GM19468 (cell line): ENCODE results near the gene CIDEB.
A peak's percentile ranks its signal among the peaks of the same experiment; 100 is the strongest.

Experiments
- ATAC-seq: cut with Tn5 transposase; IDR thresholded peaks from one replicate; pipeline ENCODE4 v1.9.1; 2021; ENCODE audit warnings: mild to moderate bottlenecking, moderate library complexity, moderate number of reproducible peaks; ENCODE audit not compliant: unreplicated experiment; ENCODE audit errors: extremely low read depth

Gene CIDEB

GRCh38 chr14:24272467-24272866 is 35.3 kb downstream of the CIDEB start:
- no peak for ATAC-seq

GRCh38 chr14:24271834-24272263 is 35.9 kb downstream of the CIDEB start:
- no peak for ATAC-seq

GRCh38 chr14:24271134-24271833 is 36.5 kb downstream of the CIDEB start, which contains the start of gene RABGGTA:
RABGGTA (minus strand) TSS chr14:24271597; CDS start chr14:24271115, 482 bp downstream.
- peak; percentile 90 for ATAC-seq

- no peak for ATAC-seq
Measured at GRCh38 chr14:24270537-24271133, 37.1 kb downstream of the CIDEB start.

- ATAC-seq: no peak
Measured at GRCh38 chr14:24269910-24270536, 37.8 kb downstream of the CIDEB start.

- ATAC-seq: no peak
Measured at GRCh38 chr14:24269368-24269767, 38.4 kb downstream of the CIDEB start.

- no peak for ATAC-seq
Measured at GRCh38 chr14:24268225-24268624, 39.6 kb downstream of the CIDEB start.

- ATAC-seq: no peak
Measured at GRCh38 chr14:24267516-24267915, 40.3 kb downstream of the CIDEB start.

- ATAC-seq: no peak
Measured at GRCh38 chr14:24266344-24267244, 41.2 kb downstream of the CIDEB start.

- no peak for ATAC-seq
Measured at GRCh38 chr14:24264298-24264697, 43.5 kb downstream of the CIDEB start.

GRCh38 chr14:24263848-24264247 is 43.9 kb downstream of the CIDEB start:
- no peak for ATAC-seq

GRCh38 chr14:24262821-24263733 is 44.7 kb downstream of the CIDEB start, which contains the start of gene TGM1:
TGM1 (minus strand) TSS chr14:24263177; CDS start chr14:24262352, 825 bp downstream.
- no peak for ATAC-seq

- no peak for ATAC-seq
Measured at GRCh38 chr14:24261969-24262327, 45.8 kb downstream of the CIDEB start.

GRCh38 chr14:24261256-24261968 is 46.4 kb downstream of the CIDEB start:
- no peak for ATAC-seq

GRCh38 chr14:24260780-24261157 is 47.0 kb downstream of the CIDEB start:
- no peak for ATAC-seq

- no peak for ATAC-seq
Measured at GRCh38 chr14:24260026-24260779, 47.6 kb downstream of the CIDEB start.

- ATAC-seq: no peak
Measured at GRCh38 chr14:24259282-24260025, 48.3 kb downstream of the CIDEB start.
